Endothelial cell of umbilical vein (primary cell): Measurements from ENCODE around the gene CNDP1. TPM values are rescaled to one million over a fixed set of nuclear protein-coding genes. Genes with fewer than 3 reads are reported as not detected.

Experiments used
- BruUV-seq: library from RNA; stranded (reverse); fragments of 400-500 nt; replicated peaks from 2 replicates; lab custom pipeline; 2021; lab: Mats Ljungman, UMichigan
- CTCF ChIA-PET: fragments of 300-600, 350-600 bp; sonication (Branson Sonifier 250); formaldehyde crosslinking; loops from one replicate; lab custom pipeline; 2021; ENCODE audit warnings: antibody characterized with exemption, inconsistent platforms; lab: Charles Lee
- POLR2A ChIA-PET: fragments of 300-600, 350-600 bp; sonication (Branson Sonifier 250); formaldehyde crosslinking; loops from one replicate; lab custom pipeline; 2021; ENCODE audit warnings: antibody characterized with exemption, inconsistent platforms; lab: Charles Lee
- DNase-seq: peaks from one replicate; pipeline ENCODE4 v3.0.0-alpha.2; 2011; ENCODE audit warnings: low read depth, low spot score
- FAIRE-seq: peaks from 2 replicates; lab custom pipeline; 2011; peaks lifted over from hg19 to GRCh38; lab: Jason Lieb, UNC
- H2AFZ ChIP-seq: 2 replicates; pipeline ENCODE4 v1.6.0; 2012; ENCODE audit warnings: low read depth, low read length, control low read depth, inconsistent platforms
- H3K27ac ChIP-seq: 2 replicates; pipeline ENCODE4 v1.5.1; 2011; ENCODE audit warnings: low read depth, mild to moderate bottlenecking, control low read depth, low read length, moderate library complexity; ENCODE audit not compliant: insufficient read depth
- H3K27me3 ChIP-seq, 2 experiments: 2 replicates each; pipeline versions ENCODE4 v1.6.0 to v1.6.1; 2011; ENCODE audit warnings: low read length in 2 of 2, mixed read lengths in 1 of 2; ENCODE audit not compliant: control insufficient read depth in 2 of 2, insufficient read depth in 2 of 2
- H3K36me3 ChIP-seq, 2 experiments: 2 replicates in 1 of 2; 3 replicates in 1 of 2; pipeline ENCODE4 v1.5.1; 2011; ENCODE audit warnings: low read length in 2 of 2, mild to moderate bottlenecking in 1 of 2, moderate library complexity in 1 of 2; ENCODE audit not compliant: control insufficient read depth in 2 of 2, insufficient read depth in 2 of 2; ENCODE audit errors: extremely low read depth in 1 of 2
- H3K4me1 ChIP-seq: 3 replicates; pipeline ENCODE4 v1.5.1; 2011; ENCODE audit warnings: mild to moderate bottlenecking, low read length; ENCODE audit not compliant: control insufficient read depth, insufficient read depth; ENCODE audit errors: extremely low read depth
- H3K4me2 ChIP-seq: 2 replicates; pipeline ENCODE4 v1.6.1; 2011; ENCODE audit warnings: low read length, control low read depth, mixed read lengths; ENCODE audit not compliant: insufficient read depth
- H3K4me3 ChIP-seq, 3 experiments: fragments of 200-600 bp in 1 of 3; sonication (generic), shearing (Covaris generic) in 1 of 3; replicated peaks in 1 of 3; 2 replicates each; pipeline ENCODE4 v1.5.1; 2011 to 2016; ENCODE audit warnings: control low read depth in 3 of 3, low read length in 3 of 3, mild to moderate bottlenecking in 2 of 3, inconsistent platforms in 1 of 3, low read depth in 1 of 3, moderate library complexity in 1 of 3; ENCODE audit not compliant: insufficient read depth in 1 of 3
- H3K79me2 ChIP-seq: 2 replicates; pipeline ENCODE4 v1.6.0; 2012; ENCODE audit warnings: low read length, inconsistent platforms; ENCODE audit not compliant: control insufficient read depth, insufficient read depth
- H3K9ac ChIP-seq: replicated peaks from 2 replicates; pipeline ENCODE3; 2011; ENCODE audit warnings: low read length, control low read depth; ENCODE audit not compliant: insufficient read depth; ENCODE audit errors: extremely low read depth
- H3K9me1 ChIP-seq: replicated peaks from 3 replicates; pipeline ENCODE4 v1.6.0; 2011; ENCODE audit warnings: mild to moderate bottlenecking, low read length; ENCODE audit not compliant: control insufficient read depth, insufficient read depth; ENCODE audit errors: extremely low read depth
- H3K9me3 ChIP-seq: replicated peaks from 2 replicates; pipeline ENCODE4 v1.5.1; 2012; ENCODE audit warnings: low read length, inconsistent platforms; ENCODE audit not compliant: control insufficient read depth, insufficient read depth
- H4K20me1 ChIP-seq: replicated peaks from 2 replicates; pipeline ENCODE3; 2011; ENCODE audit warnings: mild to moderate bottlenecking, low read length; ENCODE audit not compliant: control insufficient read depth, insufficient read depth; ENCODE audit errors: extremely low read depth
- CTCF ChIP-seq, 2 donors: IDR thresholded peaks; 1 replicate in 1 of 2; 2 replicates in 1 of 2; pipeline ENCODE4 v1.5.1; 2011; ENCODE audit warnings: low read length in 2 of 2, mild to moderate bottlenecking in 2 of 2, moderate library complexity in 2 of 2, control low read depth in 1 of 2, inconsistent platforms in 1 of 2, low read depth in 1 of 2; ENCODE audit not compliant: insufficient read depth in 1 of 2; ENCODE audit errors: extremely low read depth in 1 of 2
- EZH2 ChIP-seq: IDR thresholded peaks from 2 replicates; pipeline ENCODE4 v1.6.1; 2012; ENCODE audit warnings: borderline replicate concordance, low read depth, mild to moderate bottlenecking, moderate library complexity, low read length, inconsistent platforms; ENCODE audit not compliant: severe bottlenecking
- FOS ChIP-seq: IDR thresholded peaks from 2 replicates; pipeline ENCODE4 v1.6.1; 2011; ENCODE audit warnings: mild to moderate bottlenecking, low read length, moderate library complexity, borderline replicate concordance; ENCODE audit not compliant: insufficient read depth
- GATA2 ChIP-seq: IDR thresholded peaks from 2 replicates; pipeline ENCODE4 v1.7.0; 2011; ENCODE audit warnings: low read depth, mild to moderate bottlenecking, moderate library complexity, mixed read lengths, low read length; ENCODE audit not compliant: insufficient read length, insufficient read depth
- JUN ChIP-seq: IDR thresholded peaks from 2 replicates; pipeline ENCODE4 v1.6.1; 2011; ENCODE audit warnings: borderline replicate concordance, low read depth; ENCODE audit not compliant: insufficient read length, insufficient read depth
- MAX ChIP-seq: IDR thresholded peaks from 2 replicates; pipeline ENCODE4 v1.6.1; 2011; ENCODE audit not compliant: insufficient read depth, insufficient read length
- MYC ChIP-seq: IDR thresholded peaks from one replicate; pipeline ENCODE4 v1.6.1; 2011; ENCODE audit warnings: mild to moderate bottlenecking, low read depth, low read length
- POLR2A ChIP-seq: IDR thresholded peaks from 2 replicates; pipeline ENCODE4 v1.6.1; 2012; ENCODE audit warnings: low read depth, mild to moderate bottlenecking, control low read depth, low read length
- POLR2AphosphoS5 ChIP-seq: IDR thresholded peaks from 2 replicates; pipeline ENCODE4 v1.6.1; 2012; ENCODE audit warnings: low read depth, mild to moderate bottlenecking, control low read depth, low read length, moderate library complexity; ENCODE audit not compliant: insufficient read depth
- dilution Hi-C: fragments of 300-500 bp; cut with MboI; formaldehyde crosslinking; loops from one replicate; pipeline ENCODE4 v1.15.0; 2019; ENCODE audit warnings: low sequenced_read_pairs; ENCODE audit not compliant: extremely low pct_ligation_motif_present
- intact Hi-C: fragments of 100-400 bp; cut with micrococcal nuclease; formaldehyde crosslinking; loops from one replicate; pipeline ENCODE4 v1.10.0; 2022
- polyA plus RNA-seq, 4 experiments: library from polyadenylated mRNA; depleted of rRNA in 3 of 4; stranded (reverse) in 3 of 4; unstranded in 1 of 4; fragments of >200 nt; gene quantifications; 2 replicates each; pipeline versions ENCODE4 v1.2.1 to v1.2.3, GENCODE V29; 2011 to 2012; ENCODE audit warnings: missing spikeins in 1 of 4
- total RNA-seq: library from RNA; stranded (reverse); gene quantifications from 2 replicates; pipeline ENCODE4 v1.2.3, GENCODE V29; 2021

CNDP1 gene
- total and polyA plus RNA-seq, 2 donors (not counting 3 experiments of a cell fraction or from before 2014, with no cell fraction given), result not detected

- TF ChIP-seq EZH2, result no peak
- no peak for TF ChIP-seq MYC
- no peak for TF ChIP-seq JUN
- TF ChIP-seq POLR2AphosphoS5, result no peak
- TF ChIP-seq POLR2A, result no peak
- TF ChIP-seq CTCF (IDR thresholded peaks at IDR 0.05; ENCODE audit: extremely low read depth in 1 of 2, insufficient read depth in 1 of 2, low read depth in 1 of 2, low read length in 2 of 2), result no peak
- TF ChIP-seq FOS, result no peak
- TF ChIP-seq MAX, result no peak
- no peak for TF ChIP-seq GATA2
- Histone ChIP-seq H3K4me1 (peaks cover 8% of the 10 kb centered on the region), H2AFZ (no peak overlapping the region), H4K20me1 (no peaks in the 10 kb centered on the region), H3K27ac (no peak overlapping the region), H3K79me2 (peaks cover 23% of the 10 kb centered on the region), H3K27me3 (peaks cover 13 to 20% of the 10 kb centered on the region in 2 experiments), H3K4me3 (no peak overlapping the region), H3K4me2 (no peak overlapping the region), H3K9ac (no peak overlapping the region), H3K36me3 (no peaks in the 10 kb centered on the region), H3K9me1 (no peaks in the 10 kb centered on the region), H3K9me3 (no peaks in the 10 kb centered on the region)
- ChIA-PET POLR2A (no interaction called here), CTCF (interaction anchor here (2.1 kb wide), 1 partner anchor 24 kb away, joined by 4 read pairs; no protein-coding TSS in a partner anchor)
- BruUV-seq, result no TSS peak
- DNase-seq (no peak), FAIRE-seq (no peak)
- intact Hi-C loops (loop anchor here (10.0 kb wide), 1 partner anchor 710 kb away; the partner anchor contains the start of gene PTGR3), dilution Hi-C loops (no loop called here)
Measured at GRCh38 chr18:74494514-74494913, 39.8 kb upstream of the CNDP1 start.
